Colonic mucosa (tissue), 4 donors: ENCODE data around the gene ARF1. TPM values are rescaled to one million over a fixed set of nuclear protein-coding genes. Genes with fewer than 3 reads are reported as not detected.

Experiments used
- DNase-seq: peaks from one replicate; pipeline ENCODE4 v3.0.0-alpha.2; 2020
- H3K27ac ChIP-seq: fragments of 200-600 bp; one replicate; pipeline ENCODE4 v1.8.0; 2021
- H3K27me3 ChIP-seq: fragments of 200-600 bp; one replicate; pipeline ENCODE4 v1.8.0; 2021
- H3K36me3 ChIP-seq: fragments of 200-600 bp; one replicate; pipeline ENCODE4 v1.8.0; 2021
- H3K4me1 ChIP-seq: fragments of 200-600 bp; one replicate; pipeline ENCODE4 v1.8.0; 2021; ENCODE audit warnings: mild to moderate bottlenecking
- H3K4me3 ChIP-seq: fragments of 200-600 bp; one replicate; pipeline ENCODE4 v1.8.0; 2021
- H3K9ac ChIP-seq, 2 donors: one replicate each; pipeline ENCODE4 v1.7.0; 2013; ENCODE audit warnings: control low read depth in 2 of 2, low read depth in 2 of 2, low read length in 2 of 2
- H3K9me3 ChIP-seq: fragments of 200-600 bp; one replicate; pipeline ENCODE4 v1.8.0; 2021
- CTCF ChIP-seq: fragments of 200-600 bp; IDR thresholded peaks from one replicate; pipeline ENCODE4 v1.8.0; 2022; ENCODE audit warnings: antibody characterized with exemption, mild to moderate bottlenecking
- intact Hi-C: fragments of 100-400 bp; cut with DNase I; formaldehyde crosslinking; loops from one replicate; pipeline ENCODE4 v1.14.1; 2022
- total RNA-seq, 2 donors: library from RNA; stranded (reverse); fragmentation: NEBNext Ultra II Directional in 1 of 2; extraction: Animal tissue kit (Norgen Biotek cat#: 25700) in 1 of 2; gene quantifications; one replicate each; pipeline ENCODE4 v1.2.1, GENCODE V29; 2021
- donor health status: healthy.
- donor health status: DM: no; HTN: no; CAD: no.
- donor health status: DM: no; HTN: no; CAD: no.

ARF1 gene
- total RNA-seq, 2 donors from 2014 or later: 522 to 586 TPM

GRCh38 chr1:228105996-228106799 is 23.7 kb downstream of the ARF1 start:
- Histone ChIP-seq H3K9me3 (no peaks in the 10 kb centered on the region), H3K9ac (no peak overlapping the region), H3K36me3 (no peaks in the 10 kb centered on the region), H3K27ac (no peak overlapping the region), H3K27me3 (no peaks in the 10 kb centered on the region), H3K4me3 (no peak overlapping the region), H3K4me1 (peaks cover 18% of the 10 kb centered on the region)
- DNase-seq: no peak
- no peak for TF ChIP-seq CTCF
- intact Hi-C loops: no loop called here

GRCh38 chr1:228106800-228107054 is 24.2 kb downstream of the ARF1 start:
- no peak for DNase-seq
- no peak for TF ChIP-seq CTCF
- no peaks in the 10 kb centered on the region for H3K27me3 ChIP-seq
- H3K27ac ChIP-seq: no peak overlapping the region
- peaks cover 13% of the 10 kb centered on the region for H3K4me1 ChIP-seq
- H3K4me3 ChIP-seq: no peak overlapping the region
- H3K36me3 ChIP-seq: no peaks in the 10 kb centered on the region
- H3K9ac ChIP-seq: no peak overlapping the region
- no peaks in the 10 kb centered on the region for H3K9me3 ChIP-seq
- intact Hi-C loops: no loop called here

- intact Hi-C loops: no loop called here
- Histone ChIP-seq H3K27ac (no peak overlapping the region), H3K9me3 (no peaks in the 10 kb centered on the region), H3K36me3 (no peaks in the 10 kb centered on the region), H3K4me3 (no peak overlapping the region), H3K4me1 (peaks cover 9% of the 10 kb centered on the region), H3K9ac (no peak overlapping the region), H3K27me3 (no peaks in the 10 kb centered on the region)
- DNase-seq: no peak
- TF ChIP-seq CTCF: no peak
Observed at GRCh38 chr1:228107636-228108035, 25.1 kb downstream of the ARF1 start.

- DNase-seq: no peak
- no peak for TF ChIP-seq CTCF
- H3K4me1 ChIP-seq: peaks cover 9% of the 10 kb centered on the region
- H3K27me3 ChIP-seq: no peaks in the 10 kb centered on the region
- no peaks in the 10 kb centered on the region for H3K36me3 ChIP-seq
- peak overlapping the region in 1 of 2 donors; percentile 95 for H3K9ac ChIP-seq
- H3K27ac ChIP-seq: no peak overlapping the region
- intact Hi-C loops: no loop called here
- no peaks in the 10 kb centered on the region for H3K9me3 ChIP-seq
- H3K4me3 ChIP-seq: peak overlapping the region; percentile 99
Observed at GRCh38 chr1:228108055-228108690, 25.7 kb downstream of the ARF1 start.

GRCh38 chr1:228108742-228109072 is 26.2 kb downstream of the ARF1 start:
- Histone ChIP-seq H3K27ac (peak overlapping the region; percentile 86), H3K4me3 (peak overlapping the region; percentile 99), H3K4me1 (peaks cover 9% of the 10 kb centered on the region), H3K9me3 (no peaks in the 10 kb centered on the region), H3K9ac (peak overlapping the region; percentile 95 to 100), H3K36me3 (no peaks in the 10 kb centered on the region), H3K27me3 (no peaks in the 10 kb centered on the region)
- intact Hi-C loops: no loop called here
- TF ChIP-seq CTCF: no peak
- DNase-seq: no peak
